Upper lobe of right lung (tissue), 1 donor: Measurements from ENCODE around the gene C9orf72. TPM values are rescaled to one million over a fixed set of nuclear protein-coding genes. Genes with fewer than 3 reads are reported as not detected.

Experiments used
- ATAC-seq: fragments of 200-7000 bp; cut with Tn5 transposase; one replicate; pipeline ENCODE4 v1.9.1; 2020; ENCODE audit warnings: mild to moderate bottlenecking, moderate library complexity
- DNase-seq: peaks from one replicate; pipeline ENCODE4 v3.0.0-alpha.2; 2020
- H3K27ac ChIP-seq: fragments of 200-600 bp; one replicate; pipeline ENCODE4 v1.8.0; 2022
- H3K27me3 ChIP-seq: fragments of 200-600 bp; one replicate; pipeline ENCODE4 v1.8.0; 2022; ENCODE audit warnings: mild to moderate bottlenecking
- H3K36me3 ChIP-seq: fragments of 200-600 bp; one replicate; pipeline ENCODE4 v1.8.0; 2022
- H3K4me1 ChIP-seq: fragments of 200-600 bp; one replicate; pipeline ENCODE4 v1.8.0; 2022
- H3K4me3 ChIP-seq: fragments of 200-600 bp; one replicate; pipeline ENCODE4 v1.8.0; 2022; ENCODE audit warnings: mild to moderate bottlenecking
- H3K9me3 ChIP-seq: fragments of 200-600 bp; one replicate; pipeline ENCODE4 v1.8.0; 2022
- intact Hi-C: fragments of 100-400 bp; cut with DNase I; formaldehyde crosslinking; loops from one replicate; pipeline ENCODE4 v1.11.0; 2022
- total RNA-seq: library from RNA; stranded (reverse); fragmentation: NEBNext Ultra II Directional; extraction: Animal tissue kit (Norgen Biotek cat#: 25700); gene quantifications from one replicate; pipeline ENCODE4 v1.2.1, GENCODE V29; 2021
- TF ChIP-seq, protein P1 (sequence below): fragments of 200-600 bp; IDR thresholded peaks from one replicate; pipeline ENCODE4 v1.8.0; 2022; ENCODE audit warnings: antibody characterized with exemption
- donor health status: DM: no; HTN: yes; CAD: no; lungs with severe emphysema.

Gene C9orf72
- total RNA-seq, 1 donor from 2014 or later, result 16.8 TPM

GRCh38 chr9:27537756-27538155 lies 35.5 kb downstream of the C9orf72 start:
- H3K4me1 ChIP-seq, result peaks cover 38% of the 10 kb centered on the region
- no peak for ATAC-seq

GRCh38 chr9:27537027-27537435 lies 36.2 kb downstream of the C9orf72 start:
- intact Hi-C loops, result no loop called here
- no peak overlapping the region for H3K27ac ChIP-seq

More at GRCh38 chr9:27537756-27538155, 35.5 kb downstream of the C9orf72 start:
- no peaks in the 10 kb centered on the region for H3K36me3 ChIP-seq
- H3K4me3 ChIP-seq, result no peak overlapping the region
- TF ChIP-seq, protein P1, sequence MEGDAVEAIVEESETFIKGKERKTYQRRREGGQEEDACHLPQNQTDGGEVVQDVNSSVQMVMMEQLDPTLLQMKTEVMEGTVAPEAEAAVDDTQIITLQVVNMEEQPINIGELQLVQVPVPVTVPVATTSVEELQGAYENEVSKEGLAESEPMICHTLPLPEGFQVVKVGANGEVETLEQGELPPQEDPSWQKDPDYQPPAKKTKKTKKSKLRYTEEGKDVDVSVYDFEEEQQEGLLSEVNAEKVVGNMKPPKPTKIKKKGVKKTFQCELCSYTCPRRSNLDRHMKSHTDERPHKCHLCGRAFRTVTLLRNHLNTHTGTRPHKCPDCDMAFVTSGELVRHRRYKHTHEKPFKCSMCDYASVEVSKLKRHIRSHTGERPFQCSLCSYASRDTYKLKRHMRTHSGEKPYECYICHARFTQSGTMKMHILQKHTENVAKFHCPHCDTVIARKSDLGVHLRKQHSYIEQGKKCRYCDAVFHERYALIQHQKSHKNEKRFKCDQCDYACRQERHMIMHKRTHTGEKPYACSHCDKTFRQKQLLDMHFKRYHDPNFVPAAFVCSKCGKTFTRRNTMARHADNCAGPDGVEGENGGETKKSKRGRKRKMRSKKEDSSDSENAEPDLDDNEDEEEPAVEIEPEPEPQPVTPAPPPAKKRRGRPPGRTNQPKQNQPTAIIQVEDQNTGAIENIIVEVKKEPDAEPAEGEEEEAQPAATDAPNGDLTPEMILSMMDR, result no peak
- DNase-seq, result no peak
- no peaks in the 10 kb centered on the region for H3K9me3 ChIP-seq
- intact Hi-C loops, result no loop called here
- no peak overlapping the region for H3K27ac ChIP-seq
- H3K27me3 ChIP-seq, result no peaks in the 10 kb centered on the region

GRCh38 chr9:27536168-27536567 lies 37.1 kb downstream of the C9orf72 start:
- DNase-seq, result no peak
- Histone ChIP-seq H3K4me1 (peaks cover 38% of the 10 kb centered on the region), H3K9me3 (no peaks in the 10 kb centered on the region), H3K27me3 (no peaks in the 10 kb centered on the region), H3K36me3 (no peaks in the 10 kb centered on the region), H3K27ac (no peak overlapping the region), H3K4me3 (no peak overlapping the region)
- ATAC-seq, result no peak
- intact Hi-C loops, result no loop called here
- TF ChIP-seq, protein P1, result no peak

More at GRCh38 chr9:27537027-27537435, 36.2 kb downstream of the C9orf72 start:
- ATAC-seq (no peak), DNase-seq (no peak)
- Histone ChIP-seq H3K27me3 (no peaks in the 10 kb centered on the region), H3K36me3 (no peaks in the 10 kb centered on the region), H3K4me3 (no peak overlapping the region), H3K9me3 (no peaks in the 10 kb centered on the region), H3K4me1 (peaks cover 38% of the 10 kb centered on the region)
- TF ChIP-seq, protein P1, result no peak

- Histone ChIP-seq H3K27ac (no peak overlapping the region), H3K27me3 (no peaks in the 10 kb centered on the region), H3K9me3 (no peaks in the 10 kb centered on the region), H3K4me3 (no peak overlapping the region), H3K4me1 (peaks cover 35% of the 10 kb centered on the region), H3K36me3 (no peaks in the 10 kb centered on the region)
- TF ChIP-seq, protein P1, result no peak
- ATAC-seq (peak; percentile 54), DNase-seq (no peak)
- intact Hi-C loops, result no loop called here
Measured at GRCh38 chr9:27535701-27536118, 37.6 kb downstream of the C9orf72 start.

DNA sequence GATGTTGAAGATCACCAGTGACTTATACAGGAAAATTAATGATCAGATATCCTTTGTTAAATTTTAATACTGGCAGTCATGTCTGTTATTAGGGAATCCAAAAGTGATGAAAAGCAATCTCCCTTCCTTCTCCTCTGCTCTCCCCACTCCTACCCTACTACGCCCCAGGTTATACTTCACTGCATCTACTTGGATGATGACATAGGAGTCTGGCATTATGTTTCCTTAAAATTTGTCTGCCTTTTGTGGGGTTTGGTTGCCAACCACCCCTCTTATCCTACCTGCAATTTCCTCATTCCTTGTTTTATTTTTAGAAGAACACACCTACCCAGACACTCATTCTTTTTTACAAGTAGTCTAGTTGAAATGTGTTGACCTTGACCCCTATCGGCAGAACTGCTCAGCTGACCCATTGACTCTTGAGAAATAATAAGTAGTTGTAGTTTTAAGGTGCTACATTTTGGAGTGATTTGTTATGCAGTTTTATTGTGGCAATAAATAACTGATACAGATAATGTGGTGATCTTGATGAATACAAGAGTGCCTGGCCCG lies 38.5 kb downstream of the C9orf72 start:
- H3K36me3 ChIP-seq, result no peaks in the 10 kb centered on the region
- no peak overlapping the region for H3K4me3 ChIP-seq
- ATAC-seq (peak; percentile 66), DNase-seq (no peak)
- no peaks in the 10 kb centered on the region for H3K9me3 ChIP-seq
- peaks cover 25% of the 10 kb centered on the region for H3K4me1 ChIP-seq
- no peaks in the 10 kb centered on the region for H3K27me3 ChIP-seq
- intact Hi-C loops, result no loop called here
- TF ChIP-seq, protein P1, result no peak
- peak overlapping the region; percentile 33 for H3K27ac ChIP-seq

DNA sequence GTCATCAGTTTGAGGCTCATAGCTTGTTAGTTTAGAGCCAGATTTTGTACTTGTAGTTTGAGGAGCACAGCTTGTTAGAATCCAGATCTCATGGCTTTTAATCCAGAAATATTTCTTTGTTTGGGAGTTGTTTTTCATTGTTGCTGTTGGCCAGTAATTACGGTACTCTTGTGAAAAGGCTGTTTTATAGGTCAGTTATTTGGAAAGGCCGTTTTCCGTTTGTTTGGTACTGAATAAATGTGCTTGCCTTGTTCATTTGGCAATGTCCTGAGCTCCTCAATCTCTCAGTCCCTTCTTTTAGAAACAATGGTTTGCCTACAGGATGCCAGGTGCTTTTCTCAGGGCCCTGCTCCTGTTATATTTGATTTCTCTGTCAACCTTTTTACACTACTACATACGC lies 39.1 kb downstream of the C9orf72 start:
- TF ChIP-seq, protein P1, result no peak

More for the DNA sequence above, 39.1 kb downstream of the C9orf72 start:
- peaks cover 21% of the 10 kb centered on the region for H3K4me1 ChIP-seq
- no peak for DNase-seq
- H3K9me3 ChIP-seq, result no peaks in the 10 kb centered on the region
- H3K27ac ChIP-seq, result peak overlapping the region; percentile 33
- no peaks in the 10 kb centered on the region for H3K27me3 ChIP-seq
- ATAC-seq, result no peak
- H3K4me3 ChIP-seq, result no peak overlapping the region
- intact Hi-C loops, result no loop called here
- no peaks in the 10 kb centered on the region for H3K36me3 ChIP-seq
